ENCODE results near the gene PPA1. TPM values are rescaled to one million over a fixed set of nuclear protein-coding genes. Genes with fewer than 3 reads are reported as not detected.
A peak's percentile ranks its signal among the peaks of the same experiment; 100 is the strongest.
"Not testable (repeated sequence)": the region's sequence is repeated elsewhere in the genome, so short reads cannot be mapped to it uniquely, and the experiment has no call there.

Gene PPA1
- polyA plus RNA-seq, 6 donors from 2014 or later = 59.7 to 152 (median 97.0) TPM

DNA sequence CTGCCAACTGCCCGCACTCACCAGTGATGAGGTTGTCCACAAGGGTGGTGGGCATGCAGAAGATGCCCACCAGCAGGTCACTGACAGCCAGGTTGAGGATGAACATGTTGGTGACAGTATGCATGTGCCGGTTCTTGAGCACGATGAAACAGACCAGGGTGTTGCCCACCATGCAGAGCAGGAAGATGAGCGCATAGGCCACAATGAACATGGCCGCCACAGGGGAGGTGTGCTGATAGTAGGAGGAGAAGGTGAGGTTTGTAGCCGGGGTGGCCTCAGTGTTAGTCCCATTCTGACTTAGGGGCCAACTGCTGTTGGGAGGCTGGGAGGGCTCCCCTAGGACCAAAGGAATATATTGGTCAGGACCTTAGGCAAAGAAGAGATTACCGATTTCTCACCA, 32.8 kb upstream of the PPA1 start:
- DNase-seq (no peak), ATAC-seq (ENCODE audit: low read depth in 2 of 2) (no peak)
- H3K4me1 Mint-ChIP-seq = no peaks in the 10 kb centered on the region
- H3K9me3 Mint-ChIP-seq = peaks cover 3 to 14% (median 8%) of the 10 kb centered on the region in 7 donors
- H3K27ac Mint-ChIP-seq = no peak overlapping the region
- H3K36me3 Mint-ChIP-seq = peaks cover 8 to 17% of the 10 kb centered on the region in 2 donors
- peaks cover 19 to 47% (median 46%) of the 10 kb centered on the region in 3 donors for H3K27me3 Mint-ChIP-seq
- H3K4me3 Mint-ChIP-seq = no peak overlapping the region

DNA sequence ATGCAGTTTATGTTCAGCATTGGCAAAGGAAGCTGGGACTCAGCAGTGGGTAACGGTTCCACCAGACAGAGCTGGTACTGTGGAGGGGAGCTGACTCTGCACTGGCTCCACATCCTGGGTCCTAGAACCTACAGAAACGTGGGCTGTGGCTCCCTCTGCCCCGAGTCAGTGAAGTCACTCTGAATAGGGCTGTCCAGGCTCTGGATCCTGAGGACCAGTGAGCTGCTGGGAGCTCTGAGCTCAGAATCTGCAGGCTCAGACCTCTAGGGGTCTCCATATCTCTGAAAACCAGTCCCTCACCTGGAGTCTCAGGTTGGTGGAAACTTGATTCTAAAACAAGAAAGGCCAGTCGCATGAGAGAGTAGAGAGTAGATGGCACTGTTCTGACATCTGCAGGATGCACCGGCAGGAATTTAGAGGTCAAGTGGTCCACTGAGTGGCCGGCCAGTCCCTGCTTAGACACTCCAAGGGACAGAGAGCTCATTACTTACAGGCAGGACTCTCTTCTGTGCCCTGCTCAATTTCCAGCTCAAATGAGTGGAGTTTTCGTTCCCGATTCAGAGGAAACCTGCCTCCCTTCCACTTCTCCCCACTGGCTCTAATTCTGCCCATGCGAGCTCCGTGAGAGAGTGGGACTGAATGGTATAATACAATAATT, 31.9 kb upstream of the PPA1 start:
- peaks cover 19 to 56% (median 55%) of the 10 kb centered on the region in 3 donors for H3K27me3 Mint-ChIP-seq
- H3K4me3 Mint-ChIP-seq = no peak overlapping the region
- no peak for DNase-seq
- no peak overlapping the region for H3K27ac Mint-ChIP-seq
- peaks cover 5 to 22% (median 11%) of the 10 kb centered on the region in 7 donors for H3K9me3 Mint-ChIP-seq
- H3K4me1 Mint-ChIP-seq = no peaks in the 10 kb centered on the region
- no peak for ATAC-seq (ENCODE audit: low read depth in 2 of 2)
- H3K36me3 Mint-ChIP-seq = peaks cover 9 to 21% of the 10 kb centered on the region in 2 donors

DNA sequence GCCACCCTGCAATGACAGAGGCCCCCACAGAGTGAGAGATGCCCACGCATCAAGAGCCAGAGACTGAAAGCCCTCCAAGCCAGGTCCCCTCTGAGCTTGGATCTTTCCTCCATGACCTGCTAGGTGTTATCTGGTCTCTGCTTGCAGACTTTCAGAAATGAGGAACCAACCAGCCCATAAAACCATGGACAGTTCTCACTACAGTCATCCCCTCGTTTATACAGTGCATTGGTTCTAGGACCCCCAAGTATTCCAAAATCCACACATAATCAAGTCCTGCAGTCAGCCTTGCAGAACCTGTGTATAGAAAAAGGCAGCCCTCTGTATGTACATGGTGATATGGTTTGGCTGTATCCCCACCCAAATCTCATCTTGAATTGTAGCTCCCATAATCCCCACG, 27.5 kb upstream of the PPA1 start:
- Mint-ChIP-seq H3K27ac (no peak overlapping the region), H3K27me3 (peaks cover 42 to 85% (median 81%) of the 10 kb centered on the region in 3 donors), H3K36me3 (peaks cover 9 to 21% of the 10 kb centered on the region in 2 donors), H3K9me3 (peaks cover 5 to 24% (median 14%) of the 10 kb centered on the region in 7 donors), H3K4me3 (no peak overlapping the region), H3K4me1 (peaks cover 0 to 7% (median under 1%) of the 10 kb centered on the region in 3 donors)
- ATAC-seq (ENCODE audit: low read depth in 2 of 2) = no peak
- no peak for DNase-seq

DNA sequence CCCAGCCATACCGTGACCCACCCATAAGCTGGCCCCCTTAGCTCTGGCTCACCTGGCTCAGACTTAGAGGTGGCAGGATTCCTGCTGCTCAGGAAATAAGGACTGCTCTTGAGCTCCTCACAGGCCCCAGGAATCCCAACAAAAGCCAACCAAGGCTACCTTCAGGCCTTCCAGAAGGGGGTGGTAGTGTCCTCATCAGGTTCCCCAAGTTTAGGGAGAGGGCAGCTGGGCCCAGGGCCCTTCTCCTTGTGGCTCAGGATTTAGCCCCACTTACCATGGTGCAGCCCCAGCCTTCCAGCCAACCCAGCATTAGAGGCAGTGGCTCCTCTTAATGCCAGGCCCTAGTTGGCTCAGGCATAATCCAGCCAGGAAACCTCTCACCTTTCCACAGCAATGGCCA, 27.0 kb upstream of the PPA1 start:
- Mint-ChIP-seq H3K4me1 (peaks cover 4 to 11% (median 5%) of the 10 kb centered on the region in 3 donors), H3K27ac (no peak overlapping the region), H3K36me3 (peaks cover 9 to 21% of the 10 kb centered on the region in 2 donors), H3K9me3 (peaks cover 5 to 24% (median 14%) of the 10 kb centered on the region in 7 donors), H3K4me3 (no peak overlapping the region), H3K27me3 (peaks cover 42 to 89% (median 85%) of the 10 kb centered on the region in 3 donors)
- DNase-seq (no peak), ATAC-seq (ENCODE audit: low read depth in 2 of 2) (no peak)

DNA sequence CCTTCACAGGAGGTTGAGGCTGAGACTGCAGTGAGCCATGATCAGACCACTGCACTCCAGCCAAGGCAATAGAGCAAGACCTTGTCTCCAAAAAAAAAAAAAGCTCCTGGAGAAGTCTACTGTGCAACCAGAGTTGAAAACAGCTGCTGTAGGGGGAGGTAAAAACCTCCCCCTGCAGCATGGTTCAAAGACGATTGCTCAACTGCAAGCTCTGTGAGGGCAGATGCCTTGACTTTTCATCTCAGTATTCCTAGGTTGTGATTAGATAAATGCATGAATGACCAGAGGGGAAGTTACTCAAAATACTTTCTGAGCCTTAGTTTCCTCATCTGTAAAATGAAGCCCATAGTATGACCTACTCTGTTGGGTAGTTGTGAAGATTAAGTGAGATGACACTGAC, 25.0 kb upstream of the PPA1 start:
- Mint-ChIP-seq H3K27me3 (peaks cover 47 to 90% (median 86%) of the 10 kb centered on the region in 3 donors), H3K27ac (peak overlapping the region in 1 of 6 donors; percentile 44)
- ATAC-seq (ENCODE audit: low read depth in 2 of 2) = no peak

DNA sequence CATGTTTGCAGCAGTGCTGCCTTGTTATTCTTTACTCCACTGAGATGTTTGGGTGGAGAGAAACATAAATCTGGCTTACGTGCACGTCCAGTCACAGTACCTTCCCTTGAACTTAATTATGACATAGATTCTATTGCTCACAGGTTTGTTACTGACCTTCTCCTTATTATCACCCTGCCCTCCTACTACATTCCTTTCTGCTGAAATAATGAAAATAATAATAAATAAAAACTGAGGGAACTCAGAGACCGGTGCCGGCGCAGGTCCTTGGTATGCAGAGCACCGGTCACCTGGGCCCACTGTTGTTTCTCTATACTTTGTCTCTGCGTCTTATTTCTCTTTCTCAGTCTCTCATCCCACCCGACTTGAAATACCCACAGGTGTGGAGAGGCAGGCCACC, 24.6 kb upstream of the PPA1 start:
- H3K4me3 Mint-ChIP-seq; DNase-seq; ATAC-seq (ENCODE audit: low read depth in 2 of 2); H3K27ac Mint-ChIP-seq: not testable (repeated sequence)
- H3K36me3 Mint-ChIP-seq = peaks cover 9 to 21% of the 10 kb centered on the region in 2 donors
- peaks cover 6 to 11% (median 7%) of the 10 kb centered on the region in 3 donors for H3K4me1 Mint-ChIP-seq
- H3K9me3 Mint-ChIP-seq = peaks cover 5 to 24% (median 14%) of the 10 kb centered on the region in 7 donors
- peaks cover 51 to 94% (median 90%) of the 10 kb centered on the region in 3 donors for H3K27me3 Mint-ChIP-seq

More for the DNA sequence above, 25.0 kb upstream of the PPA1 start:
- Mint-ChIP-seq H3K4me3 (no peak overlapping the region), H3K4me1 (peaks cover 6 to 11% (median 7%) of the 10 kb centered on the region in 3 donors), H3K36me3 (peaks cover 9 to 21% of the 10 kb centered on the region in 2 donors), H3K9me3 (peaks cover 5 to 24% (median 14%) of the 10 kb centered on the region in 7 donors)
- DNase-seq = no peak

DNA sequence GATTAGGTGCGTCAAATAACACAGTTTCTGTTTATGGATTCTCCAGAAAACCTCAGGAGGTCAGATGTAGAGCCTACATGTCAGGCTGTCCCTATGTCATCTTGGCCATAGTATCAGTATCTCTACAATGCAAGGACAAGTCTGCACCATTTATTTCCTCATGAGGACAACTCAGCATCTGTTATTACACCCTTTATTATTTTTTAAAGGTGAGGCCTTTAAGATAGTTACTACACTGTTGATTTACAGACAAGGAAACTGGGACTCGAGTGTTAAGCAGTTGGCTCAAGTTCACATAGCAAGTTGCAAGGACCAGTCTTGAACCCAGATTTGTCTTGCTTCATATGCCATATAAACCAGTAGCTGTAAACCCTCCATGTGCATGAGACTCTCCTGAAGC, 23.2 kb upstream of the PPA1 start:
- peaks cover 62 to 91% (median 89%) of the 10 kb centered on the region in 3 donors for H3K27me3 Mint-ChIP-seq
- ATAC-seq (ENCODE audit: low read depth in 2 of 2) = no peak
- no peak overlapping the region for H3K27ac Mint-ChIP-seq
- DNase-seq = no peak
- H3K9me3 Mint-ChIP-seq = peaks cover 5 to 15% (median 10%) of the 10 kb centered on the region in 7 donors
- H3K4me3 Mint-ChIP-seq = peak overlapping the region in 4 of 8 donors; percentile 35 to 73 (median 55)
- H3K36me3 Mint-ChIP-seq = peaks cover 5 to 7% of the 10 kb centered on the region in 2 donors
- H3K4me1 Mint-ChIP-seq = peaks cover 6 to 11% (median 7%) of the 10 kb centered on the region in 3 donors

DNA sequence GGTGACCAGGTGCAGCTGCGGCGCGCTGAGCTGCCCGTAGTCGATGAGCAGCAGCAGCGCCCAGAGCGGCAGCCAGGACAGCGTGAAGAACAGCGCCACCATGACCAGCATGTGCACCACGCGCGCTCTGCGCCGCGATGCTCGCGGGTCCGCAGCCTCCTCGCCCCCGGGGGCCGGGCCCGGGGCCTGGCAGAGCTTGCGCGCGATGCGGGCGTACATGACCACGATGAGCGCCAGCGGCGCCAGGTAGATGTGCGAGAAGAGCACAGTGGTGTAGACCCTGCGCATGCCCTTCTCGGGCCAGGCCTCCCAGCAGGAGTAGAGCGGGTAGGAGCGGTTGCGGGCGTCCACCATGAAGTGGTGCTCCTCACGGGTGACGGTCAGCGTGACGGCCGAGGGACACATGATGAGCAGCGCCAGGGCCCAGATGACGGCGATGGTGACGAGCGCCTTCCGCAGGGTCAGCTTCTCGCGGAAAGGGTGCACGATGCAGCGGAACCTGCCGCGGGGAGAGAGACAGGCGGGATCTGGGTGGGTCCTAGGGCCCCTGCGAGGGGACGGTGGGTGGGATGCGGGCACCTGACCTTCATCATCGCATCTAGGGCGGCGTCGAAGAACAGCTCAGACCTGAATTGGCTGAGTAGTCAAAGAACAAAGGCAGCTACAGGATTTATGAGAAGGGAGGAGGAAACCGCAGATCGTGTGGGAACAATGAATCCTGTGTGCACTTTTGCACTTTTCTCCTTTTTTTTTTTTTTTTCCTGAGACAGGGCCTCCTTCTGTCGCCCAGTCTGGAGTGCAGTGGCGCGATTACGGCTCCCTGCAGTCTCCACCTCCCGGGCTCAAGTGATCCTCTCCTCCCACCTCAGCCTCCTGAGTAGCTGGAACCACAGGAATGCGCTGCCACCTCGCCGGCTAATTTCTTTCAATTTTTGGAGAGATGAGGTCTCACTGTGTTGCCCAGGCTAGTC, 22.4 kb upstream of the PPA1 start:
- Mint-ChIP-seq H3K36me3 (no peaks in the 10 kb centered on the region), H3K9me3 (peaks cover 0 to 12% (median 3%) of the 10 kb centered on the region in 7 donors), H3K27ac (peak overlapping the region in 1 of 6 donors; percentile 36), H3K27me3 (peaks cover 66 to 90% (median 85%) of the 10 kb centered on the region in 3 donors), H3K4me3 (peak overlapping the region in 6 of 8 donors; percentile 62 to 74 (median 68)), H3K4me1 (peaks cover 6 to 11% (median 7%) of the 10 kb centered on the region in 3 donors)
- DNase-seq = no peak
- ATAC-seq (ENCODE audit: low read depth in 2 of 2) = peak; percentile 33 to 34

DNA sequence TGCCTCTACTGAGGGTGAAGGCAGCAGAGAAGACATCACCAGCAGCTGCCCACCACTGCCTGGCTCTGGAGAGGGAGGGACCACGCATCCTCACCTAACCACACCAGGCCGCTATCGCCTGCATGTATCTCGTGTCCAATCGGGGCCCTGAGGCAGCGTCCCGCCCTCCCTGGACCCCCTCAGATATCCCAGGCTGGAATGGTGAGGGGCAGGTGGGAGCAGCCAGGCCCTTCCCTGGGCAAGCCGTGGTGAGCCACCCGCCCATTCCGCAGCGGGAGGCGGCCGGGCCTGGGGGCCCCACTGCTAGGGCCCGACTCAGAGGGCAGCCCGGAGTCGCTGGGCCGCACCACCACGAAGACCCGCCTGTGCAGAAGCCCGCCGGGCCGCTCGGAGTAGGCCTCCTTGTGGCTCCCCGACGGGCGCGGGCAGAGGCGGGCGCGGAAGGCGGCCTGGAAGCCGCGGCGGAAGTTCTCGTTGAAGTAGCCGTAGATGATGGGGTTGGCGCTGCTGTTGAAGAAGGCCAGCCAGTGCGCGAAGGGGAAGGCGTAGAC, 21.6 kb upstream of the PPA1 start:
- Mint-ChIP-seq H3K27me3 (peaks cover 71 to 82% (median 78%) of the 10 kb centered on the region in 3 donors), H3K27ac (peak overlapping the region in 1 of 6 donors; percentile 47), H3K4me3 (peak overlapping the region in 4 of 8 donors; percentile 62 to 73 (median 68)), H3K9me3 (peaks cover 0 to 5% (median 1%) of the 10 kb centered on the region in 7 donors), H3K36me3 (no peaks in the 10 kb centered on the region), H3K4me1 (peaks cover 6 to 11% (median 7%) of the 10 kb centered on the region in 3 donors)
- ATAC-seq (ENCODE audit: low read depth in 2 of 2) = no peak
- no peak for DNase-seq

DNA sequence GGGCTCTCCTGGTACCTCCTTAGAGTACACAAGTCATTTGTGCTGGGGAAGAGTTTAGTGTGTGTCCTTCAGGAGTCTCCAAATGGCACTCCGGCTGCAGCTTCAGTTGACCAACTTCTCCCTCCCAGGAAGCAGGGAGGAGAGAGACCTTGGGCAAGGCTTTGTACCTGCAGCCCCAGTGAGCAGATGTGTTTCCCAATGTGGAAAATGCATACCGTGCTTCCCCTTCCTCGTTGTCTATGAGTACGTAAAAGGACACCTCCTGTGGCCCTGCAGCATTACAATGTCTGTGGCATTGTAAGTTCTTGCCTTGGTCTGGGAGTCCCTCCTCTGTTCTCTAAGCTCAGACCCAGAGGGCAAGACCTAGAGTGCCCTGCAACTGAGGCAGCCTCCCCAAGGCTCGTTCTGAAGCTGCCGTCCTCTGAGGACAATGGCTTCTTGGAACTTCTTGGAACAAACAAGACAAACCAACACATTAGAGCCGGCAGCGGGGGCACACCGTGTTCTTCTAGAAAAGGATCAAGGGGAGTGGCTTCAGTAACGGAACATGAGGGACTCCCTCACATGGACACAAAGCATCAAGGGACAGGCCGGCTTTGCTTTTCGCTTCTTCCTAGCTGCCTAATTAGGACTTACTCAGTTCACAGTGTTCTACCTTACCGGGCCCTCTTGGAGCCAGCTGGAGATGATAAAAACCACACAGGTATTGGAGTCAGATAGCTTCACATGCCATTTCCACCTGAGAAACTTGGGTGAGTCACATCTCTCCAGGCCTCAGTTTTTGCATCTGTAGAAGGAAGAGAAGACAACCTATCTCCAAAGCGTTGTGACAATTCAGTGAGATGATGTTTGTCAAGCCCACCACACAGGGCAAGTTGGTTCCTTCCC, 20.9 kb upstream of the PPA1 start:
- Mint-ChIP-seq H3K4me3 (peak overlapping the region in 3 of 8 donors; percentile 34 to 40 (median 35)), H3K27ac (no peak overlapping the region), H3K9me3 (peaks cover 0 to 5% (median 0%) of the 10 kb centered on the region in 7 donors), H3K36me3 (no peaks in the 10 kb centered on the region), H3K27me3 (peaks cover 65 to 75% (median 72%) of the 10 kb centered on the region in 3 donors), H3K4me1 (peaks cover 6 to 11% (median 7%) of the 10 kb centered on the region in 3 donors)
- no peak for DNase-seq
- no peak for ATAC-seq (ENCODE audit: low read depth in 2 of 2)

DNA sequence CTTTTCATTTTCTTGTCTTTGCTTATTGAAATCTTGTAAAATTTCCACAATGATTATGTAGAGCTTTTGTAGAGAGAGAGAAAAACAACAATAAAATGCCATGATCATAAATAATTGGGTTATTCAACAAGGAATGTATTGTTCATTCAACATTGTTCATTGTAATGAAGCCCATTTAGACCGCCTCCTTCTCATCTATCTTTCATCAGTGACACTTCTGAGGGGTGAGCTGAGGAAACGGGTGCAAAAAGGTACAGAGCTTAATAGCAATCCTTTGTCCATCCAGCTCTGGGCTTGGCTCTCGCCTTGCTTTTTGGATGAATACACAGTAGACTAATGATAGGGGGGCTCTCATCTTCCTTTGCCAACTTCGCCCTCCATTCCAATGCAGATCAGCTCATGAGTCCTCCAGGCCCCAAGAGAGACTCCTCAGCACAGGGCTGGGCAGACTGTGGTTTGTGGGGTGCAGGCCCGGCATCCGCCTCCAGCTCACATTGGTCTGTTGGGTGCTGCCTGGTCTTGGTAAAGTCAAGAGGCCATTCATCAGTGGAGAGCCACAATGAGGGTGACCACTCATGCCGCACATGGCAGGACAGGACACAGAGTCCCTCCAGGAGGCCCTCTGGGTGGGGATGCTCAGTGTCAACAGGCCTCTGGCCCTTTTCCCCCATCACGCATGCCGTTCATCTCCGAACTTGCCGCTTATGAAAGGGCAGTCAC, 17.9 kb upstream of the PPA1 start:
- H3K36me3 Mint-ChIP-seq = no peaks in the 10 kb centered on the region
- H3K9me3 Mint-ChIP-seq = peaks cover 0 to 5% (median 0%) of the 10 kb centered on the region in 7 donors
- H3K4me3 Mint-ChIP-seq = no peak overlapping the region
- ATAC-seq (ENCODE audit: low read depth in 2 of 2) = no peak
- H3K4me1 Mint-ChIP-seq = peaks cover 6 to 11% (median 8%) of the 10 kb centered on the region in 3 donors
- DNase-seq = no peak
- peaks cover 55 to 65% (median 61%) of the 10 kb centered on the region in 3 donors for H3K27me3 Mint-ChIP-seq
- no peak overlapping the region for H3K27ac Mint-ChIP-seq

All from naive B cell (primary cell).